Measurements from ENCODE around the gene RARRES1. TPM values are rescaled to one million over a fixed set of nuclear protein-coding genes. Genes with fewer than 3 reads are reported as not detected.

The RARRES1 gene
- total RNA-seq, 1 donor from 2014 or later: 8.4 TPM

DNA sequence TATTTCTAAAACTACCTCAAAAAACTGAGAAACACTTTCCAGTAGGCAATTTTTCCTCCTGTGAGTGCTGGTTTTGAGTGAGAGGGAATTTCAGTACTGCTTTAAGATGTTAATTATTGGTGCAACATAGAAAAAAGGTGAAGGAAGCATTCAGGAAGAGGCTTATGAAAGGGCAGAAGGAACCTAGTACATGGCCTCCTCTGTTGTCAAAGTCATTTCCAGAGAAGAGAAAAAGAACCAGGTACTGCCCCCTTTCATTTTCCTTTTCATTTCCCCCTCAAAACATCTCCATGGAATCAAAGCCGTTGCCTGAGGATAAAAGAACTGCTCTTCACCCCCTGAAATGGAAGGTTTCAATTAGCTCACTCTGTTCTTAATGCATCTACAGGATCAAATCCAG lies 19.8 kb downstream of the RARRES1 start:
- Histone ChIP-seq H3K4me3 (no peak overlapping the region), H3K36me3 (peaks cover 20% of the 10 kb centered on the region), H3K4me1 (peaks cover 48% of the 10 kb centered on the region), H3K27me3 (ENCODE audit: low read depth) (no peaks in the 10 kb centered on the region), H3K27ac (replicated peaks) (peak overlapping the region; percentile 61), H3K9me3 (replicated peaks) (no peaks in the 10 kb centered on the region)
- no peak for DNase-seq
- intact Hi-C loops (cut with micrococcal nuclease): no loop called here
- TF ChIP-seq, protein P1, sequence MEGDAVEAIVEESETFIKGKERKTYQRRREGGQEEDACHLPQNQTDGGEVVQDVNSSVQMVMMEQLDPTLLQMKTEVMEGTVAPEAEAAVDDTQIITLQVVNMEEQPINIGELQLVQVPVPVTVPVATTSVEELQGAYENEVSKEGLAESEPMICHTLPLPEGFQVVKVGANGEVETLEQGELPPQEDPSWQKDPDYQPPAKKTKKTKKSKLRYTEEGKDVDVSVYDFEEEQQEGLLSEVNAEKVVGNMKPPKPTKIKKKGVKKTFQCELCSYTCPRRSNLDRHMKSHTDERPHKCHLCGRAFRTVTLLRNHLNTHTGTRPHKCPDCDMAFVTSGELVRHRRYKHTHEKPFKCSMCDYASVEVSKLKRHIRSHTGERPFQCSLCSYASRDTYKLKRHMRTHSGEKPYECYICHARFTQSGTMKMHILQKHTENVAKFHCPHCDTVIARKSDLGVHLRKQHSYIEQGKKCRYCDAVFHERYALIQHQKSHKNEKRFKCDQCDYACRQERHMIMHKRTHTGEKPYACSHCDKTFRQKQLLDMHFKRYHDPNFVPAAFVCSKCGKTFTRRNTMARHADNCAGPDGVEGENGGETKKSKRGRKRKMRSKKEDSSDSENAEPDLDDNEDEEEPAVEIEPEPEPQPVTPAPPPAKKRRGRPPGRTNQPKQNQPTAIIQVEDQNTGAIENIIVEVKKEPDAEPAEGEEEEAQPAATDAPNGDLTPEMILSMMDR (IDR thresholded peaks at IDR 0.05; ENCODE audit: borderline replicate concordance): no peak

DNA sequence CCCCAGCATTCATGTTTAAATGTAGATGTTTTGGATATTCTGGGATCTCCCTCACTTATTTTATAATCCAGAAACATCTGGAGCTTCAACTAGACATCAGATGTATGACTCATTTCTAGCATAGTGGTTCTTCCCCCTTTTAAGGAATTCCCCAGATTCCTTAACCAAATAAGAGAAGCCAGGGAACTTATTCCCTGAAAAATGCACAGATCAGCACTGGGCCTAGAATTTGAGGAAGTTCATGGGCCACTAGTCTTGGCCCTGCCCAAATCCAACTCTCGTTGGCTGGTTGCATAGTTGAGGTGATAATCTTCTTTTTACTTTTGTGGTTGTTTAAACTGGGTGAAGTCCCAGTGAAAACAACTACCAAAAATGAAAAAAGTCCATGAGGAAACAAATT lies 20.4 kb downstream of the RARRES1 start:
- H3K4me1 ChIP-seq: peaks cover 42% of the 10 kb centered on the region

DNA sequence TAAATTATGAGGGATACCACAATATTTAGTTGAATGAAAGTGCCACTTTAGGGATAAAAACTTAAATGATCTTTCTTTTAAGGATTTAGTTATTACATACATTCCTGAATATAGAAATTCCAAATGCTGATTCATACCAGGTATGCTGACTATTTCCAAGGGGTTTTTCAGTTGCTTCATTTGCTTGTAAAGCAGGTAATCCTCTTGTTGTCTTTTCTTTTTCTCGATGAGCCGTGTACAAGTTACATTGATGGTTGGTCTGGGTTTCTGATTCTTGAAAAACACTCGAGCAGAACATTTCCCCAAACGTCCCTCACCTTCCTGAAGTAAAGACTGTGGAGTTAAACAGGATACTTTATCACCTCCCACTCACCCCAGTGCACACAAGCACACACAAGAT lies 21.7 kb downstream of the RARRES1 start:
- Histone ChIP-seq H3K36me3 (peaks cover 26% of the 10 kb centered on the region), H3K9me3 (replicated peaks) (no peaks in the 10 kb centered on the region), H3K4me1 (peaks cover 40% of the 10 kb centered on the region), H3K27me3 (ENCODE audit: low read depth) (no peaks in the 10 kb centered on the region), H3K27ac (replicated peaks) (no peak overlapping the region), H3K4me3 (no peak overlapping the region)
- no peak for DNase-seq
- intact Hi-C loops (cut with micrococcal nuclease): no loop called here
- TF ChIP-seq, protein P1 (IDR thresholded peaks at IDR 0.05; ENCODE audit: borderline replicate concordance): no peak

More for the DNA sequence above, 20.4 kb downstream of the RARRES1 start:
- no peaks in the 10 kb centered on the region for H3K9me3 ChIP-seq (replicated peaks)
- intact Hi-C loops (cut with micrococcal nuclease): no loop called here
- no peak overlapping the region for H3K4me3 ChIP-seq
- H3K27ac ChIP-seq (replicated peaks): peak overlapping the region; percentile 61
- H3K36me3 ChIP-seq: peaks cover 24% of the 10 kb centered on the region
- no peak for DNase-seq
- TF ChIP-seq, protein P1 (IDR thresholded peaks at IDR 0.05; ENCODE audit: borderline replicate concordance): no peak
- no peaks in the 10 kb centered on the region for H3K27me3 ChIP-seq (ENCODE audit: low read depth)

DNA sequence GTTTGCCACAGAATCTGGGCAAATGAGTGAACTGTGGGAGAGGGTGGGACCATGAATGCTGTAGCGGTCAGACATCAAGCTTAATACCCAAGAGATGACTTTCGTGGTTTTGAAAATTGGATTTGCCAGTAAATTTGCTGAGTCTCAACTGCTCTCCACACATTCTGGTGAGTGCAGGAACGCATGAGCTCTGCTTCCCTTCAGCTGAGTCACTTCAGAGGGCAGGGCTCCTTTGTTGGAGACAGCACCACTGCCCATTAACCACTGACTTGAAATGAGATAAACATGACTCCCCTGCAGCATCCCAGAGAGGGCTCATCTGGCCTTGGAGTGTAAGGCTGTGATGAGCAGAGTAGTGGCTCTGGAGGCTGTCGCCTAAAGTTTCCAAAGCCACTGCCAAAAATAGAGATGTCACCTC lies 22.6 kb downstream of the RARRES1 start:
- peaks cover 33% of the 10 kb centered on the region for H3K36me3 ChIP-seq

DNA sequence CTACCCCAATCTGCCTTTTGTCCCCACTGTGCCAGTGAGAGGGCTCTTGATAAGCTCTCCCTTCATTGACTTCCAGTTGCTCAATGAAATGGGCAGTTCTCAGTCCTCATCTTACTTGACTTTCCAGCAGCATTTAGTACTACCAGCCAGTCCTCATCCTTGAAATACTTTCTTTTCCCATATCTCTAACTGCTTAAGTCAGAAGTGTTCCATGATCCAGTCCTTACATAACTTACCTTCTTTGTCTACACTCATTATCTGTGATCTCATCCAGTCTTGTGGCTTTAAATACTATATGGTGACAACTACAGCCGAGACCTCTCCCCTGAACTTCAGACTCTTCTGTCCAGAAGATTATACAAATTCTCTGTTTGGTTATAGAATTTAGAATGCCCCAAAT lies 28.7 kb downstream of the RARRES1 start:
- peaks cover 26% of the 10 kb centered on the region for H3K36me3 ChIP-seq
- H3K9me3 ChIP-seq (replicated peaks): no peaks in the 10 kb centered on the region
- intact Hi-C loops (cut with micrococcal nuclease): no loop called here
- H3K4me3 ChIP-seq: no peak overlapping the region
- no peaks in the 10 kb centered on the region for H3K27me3 ChIP-seq (ENCODE audit: low read depth)
- H3K4me1 ChIP-seq: peaks cover 22% of the 10 kb centered on the region
- no peak overlapping the region for H3K27ac ChIP-seq (replicated peaks)
- TF ChIP-seq, protein P1 (IDR thresholded peaks at IDR 0.05; ENCODE audit: borderline replicate concordance): no peak
- no peak for DNase-seq

More for the DNA sequence above, 22.6 kb downstream of the RARRES1 start:
- intact Hi-C loops (cut with micrococcal nuclease): no loop called here
- Histone ChIP-seq H3K27ac (replicated peaks) (no peak overlapping the region), H3K4me1 (peaks cover 40% of the 10 kb centered on the region), H3K27me3 (ENCODE audit: low read depth) (no peaks in the 10 kb centered on the region), H3K4me3 (no peak overlapping the region), H3K9me3 (replicated peaks) (no peaks in the 10 kb centered on the region)
- TF ChIP-seq, protein P1 (IDR thresholded peaks at IDR 0.05; ENCODE audit: borderline replicate concordance): no peak
- DNase-seq: no peak

All from left ventricle myocardium inferior (tissue), 1 donor.